Activated naive CD8-positive, alpha-beta T cell (primary cell): Measurements from ENCODE around the gene ATRN.

Experiments
- H3K27ac Mint-ChIP-seq: one replicate; pipeline ENCODE4 v1.8.0; 2021; ENCODE audit warnings: mixed read lengths
- H3K27me3 Mint-ChIP-seq: one replicate; pipeline ENCODE4 v1.8.0; 2021; ENCODE audit warnings: mixed read lengths
- H3K36me3 Mint-ChIP-seq: one replicate; pipeline ENCODE4 v1.8.0; 2021; ENCODE audit warnings: mixed read lengths
- H3K4me1 Mint-ChIP-seq: one replicate; pipeline ENCODE4 v1.8.0; 2021; ENCODE audit warnings: low read depth, mixed read lengths
- H3K4me3 Mint-ChIP-seq: one replicate; pipeline ENCODE4 v1.8.0; 2021; ENCODE audit warnings: mild to moderate bottlenecking, mixed read lengths
- H3K9me3 Mint-ChIP-seq: one replicate; pipeline ENCODE4 v1.8.0; 2021; ENCODE audit warnings: low read depth, mixed read lengths

The ATRN gene

GRCh38 chr20:3631534-3631933, 160.7 kb downstream of the ATRN start:
- Mint-ChIP-seq H3K36me3 (peaks cover 17% of the 10 kb centered on the region), H3K4me3 (no peak overlapping the region), H3K27ac (no peak overlapping the region), H3K9me3 (no peaks in the 10 kb centered on the region), H3K4me1 (no peaks in the 10 kb centered on the region), H3K27me3 (no peaks in the 10 kb centered on the region)

- H3K9me3 Mint-ChIP-seq = no peaks in the 10 kb centered on the region
- H3K27ac Mint-ChIP-seq = no peak overlapping the region
- no peaks in the 10 kb centered on the region for H3K27me3 Mint-ChIP-seq
- peaks cover 13% of the 10 kb centered on the region for H3K36me3 Mint-ChIP-seq
- H3K4me3 Mint-ChIP-seq = no peak overlapping the region
- no peaks in the 10 kb centered on the region for H3K4me1 Mint-ChIP-seq
These were observed 161.6 kb downstream of the ATRN start for GRCh38 chr20:3632311-3633004.

- Mint-ChIP-seq H3K27ac (no peak overlapping the region), H3K4me1 (no peaks in the 10 kb centered on the region), H3K4me3 (no peak overlapping the region), H3K9me3 (no peaks in the 10 kb centered on the region), H3K36me3 (peaks cover 16% of the 10 kb centered on the region), H3K27me3 (no peaks in the 10 kb centered on the region)
These were observed 163.2 kb downstream of the ATRN start for GRCh38 chr20:3633913-3634478.

GRCh38 chr20:3635346-3635745, 164.5 kb downstream of the ATRN start:
- Mint-ChIP-seq H3K27me3 (no peaks in the 10 kb centered on the region), H3K27ac (no peak overlapping the region), H3K4me3 (no peak overlapping the region), H3K36me3 (peaks cover 19% of the 10 kb centered on the region), H3K4me1 (no peaks in the 10 kb centered on the region), H3K9me3 (no peaks in the 10 kb centered on the region)

- no peaks in the 10 kb centered on the region for H3K9me3 Mint-ChIP-seq
- H3K4me3 Mint-ChIP-seq = no peak overlapping the region
- H3K4me1 Mint-ChIP-seq = no peaks in the 10 kb centered on the region
- no peak overlapping the region for H3K27ac Mint-ChIP-seq
- H3K27me3 Mint-ChIP-seq = no peaks in the 10 kb centered on the region
- H3K36me3 Mint-ChIP-seq = peaks cover 29% of the 10 kb centered on the region
These were observed 169.4 kb downstream of the ATRN start for GRCh38 chr20:3640259-3640658.

GRCh38 chr20:3645309-3646066, 174.7 kb downstream of the ATRN start:
- H3K27ac Mint-ChIP-seq = no peak overlapping the region
- H3K36me3 Mint-ChIP-seq = peaks cover 17% of the 10 kb centered on the region
- H3K4me3 Mint-ChIP-seq = no peak overlapping the region
- H3K4me1 Mint-ChIP-seq = no peaks in the 10 kb centered on the region
- no peaks in the 10 kb centered on the region for H3K9me3 Mint-ChIP-seq
- no peaks in the 10 kb centered on the region for H3K27me3 Mint-ChIP-seq

- Mint-ChIP-seq H3K27me3 (no peaks in the 10 kb centered on the region), H3K4me3 (no peak overlapping the region), H3K27ac (no peak overlapping the region), H3K4me1 (no peaks in the 10 kb centered on the region), H3K9me3 (no peaks in the 10 kb centered on the region), H3K36me3 (peaks cover 12% of the 10 kb centered on the region)
These were observed 175.2 kb downstream of the ATRN start for GRCh38 chr20:3646067-3646440.

- no peaks in the 10 kb centered on the region for H3K9me3 Mint-ChIP-seq
- peaks cover 12% of the 10 kb centered on the region for H3K36me3 Mint-ChIP-seq
- no peaks in the 10 kb centered on the region for H3K27me3 Mint-ChIP-seq
- no peaks in the 10 kb centered on the region for H3K4me1 Mint-ChIP-seq
- H3K4me3 Mint-ChIP-seq = no peak overlapping the region
- no peak overlapping the region for H3K27ac Mint-ChIP-seq
These were observed 175.8 kb downstream of the ATRN start for GRCh38 chr20:3646651-3647050.

GRCh38 chr20:3647473-3647872, 176.7 kb downstream of the ATRN start:
- Mint-ChIP-seq H3K36me3 (peaks cover 13% of the 10 kb centered on the region), H3K4me3 (no peak overlapping the region), H3K27ac (no peak overlapping the region), H3K27me3 (no peaks in the 10 kb centered on the region), H3K9me3 (no peaks in the 10 kb centered on the region), H3K4me1 (no peaks in the 10 kb centered on the region)

- peaks cover 4% of the 10 kb centered on the region for H3K9me3 Mint-ChIP-seq
These were observed 178.1 kb downstream of the ATRN start for GRCh38 chr20:3648951-3649350.

GRCh38 chr20:3651204-3651962, 180.6 kb downstream of the ATRN start:
- peaks cover 10% of the 10 kb centered on the region for H3K36me3 Mint-ChIP-seq
- H3K27me3 Mint-ChIP-seq = no peaks in the 10 kb centered on the region
- H3K4me1 Mint-ChIP-seq = no peaks in the 10 kb centered on the region
- H3K27ac Mint-ChIP-seq = no peak overlapping the region
- H3K9me3 Mint-ChIP-seq = peaks cover 4% of the 10 kb centered on the region
- H3K4me3 Mint-ChIP-seq = no peak overlapping the region

More at GRCh38 chr20:3648951-3649350, 178.1 kb downstream of the ATRN start:
- no peak overlapping the region for H3K4me3 Mint-ChIP-seq
- H3K27me3 Mint-ChIP-seq = no peaks in the 10 kb centered on the region
- no peak overlapping the region for H3K27ac Mint-ChIP-seq
- H3K36me3 Mint-ChIP-seq = peaks cover 13% of the 10 kb centered on the region
- no peaks in the 10 kb centered on the region for H3K4me1 Mint-ChIP-seq

- H3K27ac Mint-ChIP-seq = no peak overlapping the region
These were observed 181.4 kb downstream of the ATRN start for GRCh38 chr20:3652221-3652620.

GRCh38 chr20:3652676-3653596, 182.1 kb downstream of the ATRN start:
- Mint-ChIP-seq H3K9me3 (peaks cover 4% of the 10 kb centered on the region), H3K27me3 (no peaks in the 10 kb centered on the region)

More at GRCh38 chr20:3652221-3652620, 181.4 kb downstream of the ATRN start:
- peaks cover 4% of the 10 kb centered on the region for H3K9me3 Mint-ChIP-seq
- H3K36me3 Mint-ChIP-seq = peaks cover 10% of the 10 kb centered on the region
- no peaks in the 10 kb centered on the region for H3K27me3 Mint-ChIP-seq
- H3K4me3 Mint-ChIP-seq = no peak overlapping the region
- no peaks in the 10 kb centered on the region for H3K4me1 Mint-ChIP-seq

GRCh38 chr20:3653921-3654320, 183.1 kb downstream of the ATRN start:
- Mint-ChIP-seq H3K27ac (no peak overlapping the region), H3K27me3 (peaks cover 3% of the 10 kb centered on the region), H3K36me3 (peaks cover 6% of the 10 kb centered on the region), H3K4me3 (no peak overlapping the region), H3K9me3 (peaks cover 4% of the 10 kb centered on the region), H3K4me1 (no peaks in the 10 kb centered on the region)

More at GRCh38 chr20:3652676-3653596, 182.1 kb downstream of the ATRN start:
- Mint-ChIP-seq H3K27ac (no peak overlapping the region), H3K36me3 (peaks cover 10% of the 10 kb centered on the region), H3K4me3 (no peak overlapping the region), H3K4me1 (no peaks in the 10 kb centered on the region)
